Dermis microvascular lymphatic vessel endothelial cell (primary cell): Measurements from ENCODE around the gene MEGF10. TPM values are rescaled to one million over a fixed set of nuclear protein-coding genes. Genes with fewer than 3 reads are reported as not detected.
A peak's percentile ranks its signal among the peaks of the same experiment; 100 is the strongest.

Experiments
- DNase-seq, 2 donors: peaks; one replicate each; pipeline versions ENCODE4 v3.0.0 to v3.0.0-alpha.2; 2010; ENCODE audit warnings: low read depth in 2 of 2
- total RNA-seq: library from RNA; depleted of rRNA; stranded (reverse); fragments of >200 nt; gene quantifications from 2 replicates; pipeline ENCODE4 v1.2.1, GENCODE V29; 2014

Gene MEGF10
- total RNA-seq, 1 donor from 2014 or later, result 0.90 TPM

GRCh38 chr5:127367946-127368465 lies 77.4 kb downstream of the MEGF10 start:
- DNase-seq, result no peak

- no peak for DNase-seq
Measured at GRCh38 chr5:127369796-127370195, 79.2 kb downstream of the MEGF10 start.

GRCh38 chr5:127370631-127371030 lies 80.0 kb downstream of the MEGF10 start:
- no peak for DNase-seq

- DNase-seq, result no peak
Measured at GRCh38 chr5:127373858-127374491, 83.4 kb downstream of the MEGF10 start.

GRCh38 chr5:127375124-127375523 lies 84.5 kb downstream of the MEGF10 start:
- no peak for DNase-seq

- DNase-seq, result no peak
Measured at GRCh38 chr5:127375544-127376091, 85.0 kb downstream of the MEGF10 start.

- no peak for DNase-seq
Measured at GRCh38 chr5:127377651-127378050, 87.1 kb downstream of the MEGF10 start.

GRCh38 chr5:127385936-127386335 lies 95.3 kb downstream of the MEGF10 start:
- no peak for DNase-seq

GRCh38 chr5:127386557-127386956 lies 96.0 kb downstream of the MEGF10 start:
- DNase-seq, result peak in 1 of 2 donors; percentile 56

GRCh38 chr5:127389601-127390000 lies 99.0 kb downstream of the MEGF10 start:
- DNase-seq, result no peak

GRCh38 chr5:127392762-127393161 lies 102.2 kb downstream of the MEGF10 start:
- DNase-seq, result no peak

GRCh38 chr5:127396490-127397155 lies 106.0 kb downstream of the MEGF10 start:
- no peak for DNase-seq

GRCh38 chr5:127398508-127398907 lies 107.9 kb downstream of the MEGF10 start:
- DNase-seq, result no peak

GRCh38 chr5:127399068-127399467 lies 108.5 kb downstream of the MEGF10 start:
- DNase-seq, result no peak

- no peak for DNase-seq
Measured at GRCh38 chr5:127400539-127400938, 109.9 kb downstream of the MEGF10 start.

- no peak for DNase-seq
Measured at GRCh38 chr5:127400946-127401670, 110.5 kb downstream of the MEGF10 start.

GRCh38 chr5:127402361-127402760 lies 111.8 kb downstream of the MEGF10 start:
- DNase-seq, result no peak

- no peak for DNase-seq
Measured at GRCh38 chr5:127404190-127404589, 113.6 kb downstream of the MEGF10 start.

- DNase-seq, result peak in 1 of 2 donors; percentile 58
Measured at GRCh38 chr5:127406326-127407121, 115.9 kb downstream of the MEGF10 start.

- no peak for DNase-seq
Measured at GRCh38 chr5:127409246-127409917, 118.8 kb downstream of the MEGF10 start.
